Medulla oblongata (tissue), 1 donor: ENCODE results near the gene PIK3C3.

Experiments
- DNase-seq: peaks from one replicate; pipeline ENCODE4 v3.0.0-alpha.2; 2015; ENCODE audit errors: extremely low spot score

Gene PIK3C3

GRCh38 chr18:41954827-41955613, at the start of gene PIK3C3:
PIK3C3 (plus strand) TSS chr18:41955234; CDS start chr18:41955292, 58 bp downstream.
- peak; percentile 98 for DNase-seq

- DNase-seq, result no peak
Measured at GRCh38 chr18:41905786-41906527, 49.1 kb upstream of the PIK3C3 start.

- peak; percentile 63 for DNase-seq
Measured at GRCh38 chr18:41906528-41907146, 48.4 kb upstream of the PIK3C3 start.

- no peak for DNase-seq
Measured at GRCh38 chr18:41917181-41917580, 37.9 kb upstream of the PIK3C3 start.

- DNase-seq, result no peak
Measured at GRCh38 chr18:41921770-41922169, 33.3 kb upstream of the PIK3C3 start.

GRCh38 chr18:41922176-41922575, 32.9 kb upstream of the PIK3C3 start:
- no peak for DNase-seq

GRCh38 chr18:41922841-41923240, 32.2 kb upstream of the PIK3C3 start:
- no peak for DNase-seq

GRCh38 chr18:41923446-41923845, 31.6 kb upstream of the PIK3C3 start:
- no peak for DNase-seq

GRCh38 chr18:41928581-41928980, 26.5 kb upstream of the PIK3C3 start:
- DNase-seq, result no peak

GRCh38 chr18:41932899-41933298, 22.1 kb upstream of the PIK3C3 start:
- no peak for DNase-seq

GRCh38 chr18:41933778-41934177, 21.3 kb upstream of the PIK3C3 start:
- no peak for DNase-seq

GRCh38 chr18:41936471-41937134, 18.4 kb upstream of the PIK3C3 start:
- DNase-seq, result no peak

- DNase-seq, result no peak
Measured at GRCh38 chr18:41938445-41938844, 16.6 kb upstream of the PIK3C3 start.

GRCh38 chr18:41939326-41939725, 15.7 kb upstream of the PIK3C3 start:
- no peak for DNase-seq

- no peak for DNase-seq
Measured at GRCh38 chr18:41940506-41941215, 14.4 kb upstream of the PIK3C3 start.

- no peak for DNase-seq
Measured at GRCh38 chr18:41942254-41942653, 12.8 kb upstream of the PIK3C3 start.

GRCh38 chr18:41948544-41949110, 6.4 kb upstream of the PIK3C3 start:
- no peak for DNase-seq

GRCh38 chr18:41949206-41949920, 5.7 kb upstream of the PIK3C3 start:
- no peak for DNase-seq

GRCh38 chr18:41955688-41956087, 654 bp downstream of the PIK3C3 start:
- DNase-seq, result no peak

GRCh38 chr18:41959045-41959444, 4.0 kb downstream of the PIK3C3 start:
- DNase-seq, result no peak
